ENCODE data around the gene BCAR1. TPM values are rescaled to one million over a fixed set of nuclear protein-coding genes. Genes with fewer than 3 reads are reported as not detected.

Gene BCAR1
- total RNA-seq, 1 donor from 2014 or later, result 33.0 TPM

DNA sequence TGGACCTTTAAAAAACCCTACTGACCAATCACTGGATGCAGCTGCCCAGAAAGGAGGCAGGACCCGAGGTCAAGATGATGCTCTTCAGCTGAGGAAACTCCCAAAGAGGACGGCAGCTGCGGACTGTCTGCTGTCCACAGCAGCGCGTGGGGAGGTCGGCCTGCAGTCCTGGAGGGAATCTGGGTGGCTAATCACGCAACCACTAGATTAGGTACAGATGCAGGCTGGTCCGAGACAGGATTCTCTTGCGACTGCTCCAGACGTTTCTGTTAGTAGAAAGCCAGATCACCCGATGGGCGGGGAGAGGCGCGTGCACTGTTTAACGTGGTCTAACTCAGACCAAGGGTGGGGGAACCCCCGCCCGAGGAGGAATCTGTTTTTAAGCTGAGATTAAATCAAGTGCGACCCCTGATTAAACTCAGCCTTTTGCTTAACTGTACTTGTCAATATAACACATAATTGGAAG lies 53.3 kb downstream of the BCAR1 start:
- ATAC-seq, result no peak

DNA sequence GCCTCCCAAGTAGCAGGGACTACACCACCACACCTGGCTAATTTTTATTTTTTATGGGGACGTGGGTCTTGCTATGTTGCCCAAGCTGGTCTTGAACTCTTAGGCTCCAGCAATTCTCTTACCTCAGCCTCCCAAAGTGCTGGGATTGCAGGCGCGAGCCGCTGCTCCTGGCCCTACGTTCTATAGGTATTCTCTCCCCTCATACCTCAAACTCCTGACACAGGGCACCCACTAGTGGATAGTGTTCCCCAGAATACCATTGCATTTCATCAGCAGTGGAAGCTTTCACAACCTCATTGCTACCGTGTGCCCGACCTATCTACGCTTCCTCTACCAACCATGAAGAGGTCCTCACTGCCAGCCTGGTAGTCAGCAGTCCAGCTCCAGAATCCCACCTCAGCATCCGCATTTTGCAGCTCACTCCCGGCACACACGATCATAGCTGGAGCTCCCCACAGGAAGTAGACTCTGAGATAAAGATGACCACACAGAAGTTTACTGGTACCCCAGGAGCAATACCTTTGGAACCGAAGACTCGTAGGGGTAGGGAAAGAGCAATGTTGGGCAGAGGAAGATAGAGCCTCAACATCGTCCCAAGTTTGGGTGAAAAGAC lies 53.8 kb downstream of the BCAR1 start:
- ATAC-seq, result no peak

DNA sequence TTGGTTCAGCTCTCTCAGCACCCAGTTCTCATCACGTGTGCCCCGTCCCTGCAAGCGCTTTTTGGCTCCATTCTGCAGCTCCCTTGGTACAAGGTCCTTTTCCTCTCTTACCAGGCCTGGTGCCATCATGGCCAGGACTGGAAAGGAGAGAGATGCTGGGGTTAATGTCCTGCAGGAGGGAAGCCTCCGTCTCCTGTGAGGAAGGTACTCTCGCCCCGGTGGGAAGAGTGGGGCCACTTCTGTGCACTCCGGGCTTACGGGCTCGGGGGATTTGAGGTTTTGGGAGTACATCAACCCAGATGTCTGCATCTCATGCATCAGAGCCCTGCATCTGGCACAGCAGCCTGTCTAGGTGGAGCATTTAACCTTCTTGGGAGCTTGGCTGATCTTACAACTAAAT lies 54.6 kb downstream of the BCAR1 start:
- ATAC-seq, result no peak

DNA sequence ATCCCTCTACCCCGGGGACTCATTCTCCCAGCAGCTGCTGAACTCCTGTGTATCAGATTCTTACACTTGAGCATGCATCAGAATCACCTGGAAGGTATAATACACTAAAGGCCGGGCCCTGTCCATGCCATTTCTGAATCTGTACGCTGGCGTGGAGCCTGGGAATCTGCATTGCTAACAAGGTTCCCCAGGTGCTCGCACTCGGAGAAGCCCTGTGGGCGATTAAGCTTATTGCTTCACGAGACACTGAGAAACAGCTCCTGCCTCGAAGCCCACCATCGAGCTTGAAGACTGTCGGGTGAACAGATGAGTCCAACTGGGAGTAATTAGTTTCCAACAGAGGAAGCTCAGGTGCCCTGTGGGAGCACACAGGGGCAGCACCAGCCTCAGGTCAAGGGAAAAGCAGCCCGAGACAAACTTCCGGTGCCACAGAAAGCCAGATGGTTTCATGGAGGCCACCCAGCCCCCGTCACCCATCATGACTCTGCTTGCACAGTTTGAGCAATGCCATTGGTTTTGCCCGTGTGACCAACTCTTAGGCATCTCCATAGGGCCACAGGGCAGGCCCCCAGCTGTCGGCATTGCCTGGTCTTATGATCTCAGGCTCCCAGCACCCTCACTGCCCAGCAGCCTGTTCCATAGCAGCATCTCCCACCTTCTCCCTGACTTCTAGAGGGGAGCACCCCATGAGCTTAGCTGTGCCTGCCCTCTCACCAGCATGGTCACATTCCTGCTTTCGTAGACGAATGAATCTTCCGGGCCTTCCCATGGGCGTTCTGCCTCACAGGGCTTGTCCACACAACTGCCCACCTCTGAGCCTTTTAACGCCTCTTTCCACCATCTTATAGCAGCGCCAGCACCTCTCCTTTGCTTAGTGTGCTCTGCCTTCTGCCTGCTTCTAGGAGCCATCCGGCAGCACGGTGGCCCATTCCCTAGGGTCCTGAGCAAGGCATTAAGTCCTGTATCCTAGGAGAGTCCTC lies 55.3 kb downstream of the BCAR1 start:
- ATAC-seq, result no peak

DNA sequence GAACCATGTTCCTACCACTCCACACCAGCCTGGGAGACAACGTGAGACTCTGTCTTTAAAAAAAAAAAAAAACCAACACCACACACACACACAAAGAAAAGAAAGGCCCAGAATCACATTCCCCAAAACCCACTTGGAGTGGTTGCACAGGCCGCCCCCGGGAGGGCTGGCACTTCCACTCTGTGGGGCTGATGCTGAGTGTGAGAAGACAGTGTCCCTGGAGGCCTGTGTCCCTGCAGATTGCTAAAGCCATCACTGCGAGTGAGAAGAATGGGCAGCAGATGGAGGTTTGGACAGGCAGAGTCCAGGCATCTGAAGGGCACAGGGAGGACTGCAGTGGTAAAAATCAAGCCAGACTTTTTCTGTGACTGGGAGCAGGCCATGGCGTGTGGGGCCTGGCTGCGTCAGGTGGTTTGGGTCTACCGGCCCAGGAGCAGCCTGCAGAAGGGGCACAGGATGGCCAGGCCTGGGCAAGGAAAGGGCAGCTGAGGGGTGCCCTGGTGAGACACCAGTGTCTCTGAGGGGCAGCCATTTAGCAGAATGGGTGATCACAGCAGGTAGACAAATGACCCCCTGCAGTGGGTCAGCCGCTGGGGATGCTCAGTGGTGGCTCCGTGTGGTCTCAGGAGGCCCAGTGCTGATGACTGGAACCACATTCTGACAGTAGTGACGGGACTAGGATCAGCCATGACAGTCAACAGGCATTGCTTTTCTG lies 57.5 kb downstream of the BCAR1 start:
- no peak for ATAC-seq

DNA sequence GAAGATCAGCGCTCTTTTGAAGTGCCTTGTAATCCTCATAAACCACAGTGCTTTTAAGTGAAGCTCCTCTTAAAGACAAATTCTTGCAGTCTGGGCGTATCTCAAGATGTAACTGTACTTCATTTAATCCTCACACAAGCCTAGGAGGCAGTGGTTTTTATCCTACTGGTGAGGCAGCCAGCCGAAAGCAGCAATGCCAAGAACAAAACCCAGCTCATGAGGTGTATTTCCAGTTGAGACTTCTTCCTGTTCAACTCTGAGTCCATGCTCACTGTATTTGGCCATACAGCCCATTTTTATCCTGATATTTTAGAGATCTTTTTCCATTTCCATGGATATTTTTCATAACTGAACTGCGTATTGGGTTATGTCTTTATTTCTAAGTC lies 58.2 kb downstream of the BCAR1 start:
- ATAC-seq, result peak; percentile 41

DNA sequence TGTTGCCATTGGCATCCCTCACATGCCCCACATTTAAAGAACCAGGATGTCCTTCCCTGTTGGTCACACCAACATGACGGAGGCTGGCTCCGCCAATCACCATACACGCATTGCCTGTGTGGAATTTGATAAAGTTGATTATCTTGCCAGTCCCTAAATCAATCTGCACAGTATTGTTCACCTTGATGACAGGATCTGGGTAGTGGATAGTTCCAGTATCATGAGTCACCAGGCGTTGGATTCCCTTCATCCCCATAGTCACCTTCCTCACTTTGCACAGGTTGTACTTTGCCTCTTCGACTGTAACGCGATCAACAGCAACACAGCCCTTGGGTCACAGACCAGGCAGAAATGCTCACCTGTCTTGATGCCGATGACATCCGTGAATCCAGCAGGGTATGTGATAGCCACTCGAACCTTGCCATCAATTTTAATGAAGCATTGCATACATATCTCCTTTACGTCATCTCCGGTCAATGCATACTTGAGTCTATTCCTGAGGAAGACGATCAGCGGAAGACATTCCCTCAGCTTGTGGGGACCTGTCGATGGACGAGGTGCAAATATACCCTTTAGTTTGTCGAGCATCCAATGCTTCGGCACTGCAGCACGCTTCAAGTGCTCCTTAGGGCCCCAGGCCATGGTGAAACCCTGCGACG lies 58.7 kb downstream of the BCAR1 start:
- peak; percentile 53 for ATAC-seq

DNA sequence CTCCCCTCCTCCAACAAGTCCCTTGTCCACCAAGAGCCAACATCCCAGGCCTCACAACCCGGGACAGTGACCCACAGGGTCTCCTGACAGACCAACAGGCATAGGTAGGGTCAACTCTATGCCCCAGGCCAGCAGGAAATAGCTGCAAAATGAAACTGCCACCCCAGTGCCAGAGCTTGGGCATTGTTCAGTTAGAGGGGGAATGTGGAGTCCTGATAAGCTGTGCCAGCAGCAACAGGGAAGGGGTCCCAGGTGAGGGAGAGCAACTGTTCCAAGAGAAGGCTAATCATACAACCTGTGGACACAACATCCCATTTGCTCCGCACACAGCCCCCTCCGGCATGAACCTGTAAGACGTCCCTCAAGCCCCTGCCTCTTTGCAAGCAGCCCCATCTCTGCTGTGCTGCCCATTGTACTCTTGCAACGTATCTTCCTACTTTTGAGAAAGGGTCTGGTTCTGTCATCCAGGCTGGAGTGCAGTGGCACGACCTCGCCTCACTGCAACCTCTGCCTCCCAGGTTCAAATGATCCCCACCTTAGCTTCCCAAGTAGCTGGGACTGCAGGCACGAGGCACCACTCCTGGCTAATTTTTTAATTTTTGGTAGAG lies 61.7 kb downstream of the BCAR1 start:
- ATAC-seq, result no peak

DNA sequence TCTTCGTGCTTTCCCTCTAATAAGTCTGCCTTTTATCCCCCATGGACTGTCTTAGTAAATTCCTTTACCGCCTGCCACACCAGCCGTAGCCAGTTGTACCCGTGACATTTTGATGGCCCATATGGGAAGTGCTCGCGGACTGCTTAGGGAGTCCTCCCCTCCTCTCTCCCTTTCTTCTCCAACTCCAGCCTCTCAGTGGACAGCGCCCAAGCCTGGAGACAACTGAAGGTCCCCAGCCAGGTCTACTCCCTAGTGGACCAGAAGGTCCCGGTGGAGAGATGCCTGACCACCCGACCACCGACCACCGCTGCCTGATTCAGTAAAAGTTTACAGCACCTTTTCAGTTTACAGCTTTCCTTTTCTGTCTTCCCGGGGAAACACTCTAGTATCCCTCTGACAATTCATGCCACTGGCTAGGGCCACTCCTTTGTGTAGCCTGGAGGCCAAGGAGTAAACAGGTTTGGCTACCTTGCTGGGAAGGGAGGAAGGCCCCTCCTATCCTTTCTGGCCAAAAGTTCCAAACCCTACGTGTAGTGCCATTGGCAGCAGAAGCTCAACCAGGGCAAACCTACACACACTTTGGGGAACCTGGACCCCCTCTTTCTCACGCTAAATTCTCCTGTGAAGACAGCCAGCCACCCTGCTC lies 62.5 kb downstream of the BCAR1 start:
- ATAC-seq, result peak; percentile 61

DNA sequence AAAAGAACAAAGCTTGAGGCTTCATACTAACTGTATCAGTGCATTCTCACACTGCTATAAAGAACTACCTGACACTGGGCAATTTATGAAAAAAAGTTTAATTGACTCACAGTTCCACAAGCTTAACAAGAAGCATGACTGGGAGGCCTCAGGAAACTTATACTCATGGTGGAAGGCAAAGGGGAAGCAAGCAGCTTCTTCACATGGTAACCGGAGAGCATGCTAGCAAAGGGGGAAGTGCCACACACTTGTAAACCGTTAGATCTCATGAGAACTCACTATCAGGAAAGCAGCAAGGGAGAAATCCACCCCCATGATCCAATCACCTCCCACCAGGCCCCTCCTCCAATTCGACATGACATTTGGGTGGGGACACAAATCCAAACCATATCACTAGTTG lies 69.8 kb downstream of the BCAR1 start:
- ATAC-seq, result no peak

DNA sequence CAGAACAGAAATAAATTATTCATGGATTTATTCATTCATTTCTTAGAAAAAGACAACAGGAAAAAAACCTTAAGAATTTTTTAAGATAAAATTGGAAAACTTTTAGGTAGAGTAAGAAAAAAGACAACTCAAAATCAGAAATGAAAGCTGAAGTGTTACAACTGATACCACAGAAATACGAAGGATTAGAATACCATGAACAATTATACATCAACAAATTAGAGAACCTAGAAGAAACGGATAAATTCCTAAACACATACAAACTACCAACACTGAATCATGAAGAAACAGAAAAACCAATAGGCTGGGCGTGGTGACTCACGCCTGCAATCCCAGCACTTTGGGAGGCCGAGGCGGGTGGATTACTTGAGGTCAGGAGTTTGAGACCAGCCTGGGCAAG lies 72.2 kb downstream of the BCAR1 start:
- no peak for ATAC-seq

Other genes starting within 250 kb of the BCAR1 start
- gene LDHD, start 134.8 kb downstream of the BCAR1 start, total RNA-seq, result 9.2 TPM
- 4.3 TPM for gene ZFP1, start 103.1 kb downstream of the BCAR1 start, total RNA-seq
- not detected for gene CTRB2, start 44.5 kb downstream of the BCAR1 start, total RNA-seq
- 0.44 TPM for gene CTRB1, start 32.6 kb downstream of the BCAR1 start, total RNA-seq
- gene CFDP1, start 181.9 kb upstream of the BCAR1 start, total RNA-seq, result 33.5 TPM
- 11.1 TPM for gene TMEM170A, start 213.1 kb upstream of the BCAR1 start, total RNA-seq
- 4.6 TPM for gene CHST6, start 243.8 kb upstream of the BCAR1 start, total RNA-seq